ENCODE results near the gene SRPX.

DNA sequence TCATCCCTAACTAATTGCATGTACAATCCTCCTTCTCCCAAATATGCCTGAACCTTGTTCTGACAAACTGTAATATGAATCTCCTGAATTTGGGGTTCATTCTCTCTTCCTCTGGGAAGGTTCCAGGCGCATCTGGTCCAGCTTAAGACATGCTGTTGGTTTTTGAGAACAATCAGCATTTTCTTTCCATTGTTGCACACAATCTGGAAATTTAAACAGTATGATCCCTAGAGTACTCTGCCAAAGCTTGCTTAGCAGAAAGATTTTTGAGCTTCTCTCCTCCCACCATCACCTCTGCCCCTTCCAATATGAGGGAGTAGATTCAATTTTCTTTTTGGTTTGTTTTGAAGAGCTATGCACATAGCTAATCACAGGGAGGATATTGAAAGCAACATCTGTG, 50.1 kb downstream of the SRPX start:
- TF ChIP-seq POLR2A (IDR thresholded peaks at IDR 0.05) = no peak
- TF ChIP-seq CTCF (IDR thresholded peaks at IDR 0.05) = no peak
- TF ChIP-seq EP300 (IDR thresholded peaks at IDR 0.05) = no peak

All from stomach (tissue), 4 donors.